Gastroesophageal sphincter (tissue), 4 donors: ENCODE data around the gene PDE4B. TPM values are rescaled to one million over a fixed set of nuclear protein-coding genes. Genes with fewer than 3 reads are reported as not detected.

ENCODE experiments used
- ATAC-seq: fragments of 150-250 bp; one replicate; pipeline ENCODE4 v1.9.1; 2016; ENCODE audit warnings: mild to moderate bottlenecking, moderate library complexity
- H3K27ac ChIP-seq, 4 donors: fragments of 200-600 bp; sonication (generic) in 3 of 4; 1 replicate in 3 of 4; 2 replicates in 1 of 4; pipeline ENCODE4 v1.5.1; 2016 to 2019
- H3K27me3 ChIP-seq: fragments of 200-600 bp; sonication (generic); one replicate; pipeline ENCODE4 v1.5.1; 2019
- H3K36me3 ChIP-seq, 2 donors: fragments of 200-600 bp; sonication (generic); one replicate each; pipeline ENCODE4 v1.5.1; 2019; ENCODE audit warnings: control low read depth in 1 of 2
- H3K4me1 ChIP-seq, 3 donors: fragments of 200-600 bp; sonication (generic); 1 replicate in 2 of 3; 2 replicates in 1 of 3; pipeline ENCODE4 v1.5.1; 2016 to 2019; ENCODE audit warnings: control low read depth in 2 of 3
- H3K4me3 ChIP-seq, 2 donors: fragments of 200-600 bp; sonication (generic); one replicate each; pipeline ENCODE4 v1.5.1; 2019; ENCODE audit warnings: mild to moderate bottlenecking in 1 of 2, moderate library complexity in 1 of 2
- H3K9me3 ChIP-seq, 3 donors: fragments of 200-600 bp; sonication (generic); one replicate each; pipeline ENCODE4 v1.5.1; 2017 to 2019; ENCODE audit warnings: control low read depth in 2 of 3
- CTCF ChIP-seq, 4 experiments: fragments of 200-600 bp in 2 of 4; fragments of 450-650 bp in 2 of 4; sonication (generic) in 1 of 4; IDR thresholded peaks; one replicate each; pipeline ENCODE4 v1.5.1; 2017 to 2019; ENCODE audit warnings: antibody characterized with exemption in 4 of 4, mild to moderate bottlenecking in 2 of 4, moderate library complexity in 2 of 4
- EP300 ChIP-seq: sonication (generic); formaldehyde crosslinking; IDR thresholded peaks from one replicate; pipeline ENCODE4 v1.6.1; 2017; ENCODE audit warnings: antibody characterized with exemption, mild to moderate bottlenecking
- POLR2A ChIP-seq, 2 donors: fragments of 450-650 bp; IDR thresholded peaks; one replicate each; pipeline ENCODE4 v1.6.1; 2017; ENCODE audit warnings: antibody characterized with exemption in 2 of 2, mild to moderate bottlenecking in 2 of 2, moderate library complexity in 1 of 2
- POLR2AphosphoS5 ChIP-seq: sonication (generic); formaldehyde crosslinking; IDR thresholded peaks from one replicate; pipeline ENCODE4 v1.6.1; 2017; ENCODE audit warnings: antibody characterized with exemption
- WGBS, 2 donors: methylation state at CpG; one replicate each; pipeline ENCODE4 v1.1.5; 2018; ENCODE audit warnings: low coverage in 1 of 2; 5-methylcytosine and 5-hydroxymethylcytosine counted together
- total RNA-seq, 4 donors: library from RNA; depleted of rRNA; stranded (reverse); fragments of >200 nt; gene quantifications; one replicate each; pipeline ENCODE4 v1.1.0, GENCODE V29; 2016

PDE4B gene
- total RNA-seq, 4 donors from 2014 or later = 5.9 to 16.2 (median 8.8) TPM

- no peak for ATAC-seq
- H3K27me3 ChIP-seq = no peaks in the 10 kb centered on the region
- TF ChIP-seq CTCF (IDR thresholded peaks at IDR 0.05) (no peak), EP300 (no peak)
- no peak overlapping the region for H3K4me3 ChIP-seq
- no peaks in the 10 kb centered on the region for H3K9me3 ChIP-seq
- WGBS, 2 donors = 15 to 27% methylated on average over 1 of the region's 1 CpG
- no peaks in the 10 kb centered on the region for H3K4me1 ChIP-seq
- no peak overlapping the region for H3K27ac ChIP-seq
- no peaks in the 10 kb centered on the region for H3K36me3 ChIP-seq
These were observed 192.8 kb downstream of the PDE4B start for GRCh38 chr1:65985393-65986066.

- WGBS, 2 donors = 13 to 20% methylated on average over 1 of the region's 1 CpG
- no peak for ATAC-seq
These were observed 193.5 kb downstream of the PDE4B start for GRCh38 chr1:65986146-65986545.

GRCh38 chr1:65990161-65990560 is 197.5 kb downstream of the PDE4B start:
- Histone ChIP-seq H3K27ac (no peak overlapping the region), H3K36me3 (no peaks in the 10 kb centered on the region), H3K9me3 (no peaks in the 10 kb centered on the region), H3K4me3 (no peak overlapping the region), H3K4me1 (no peaks in the 10 kb centered on the region), H3K27me3 (no peaks in the 10 kb centered on the region)
- TF ChIP-seq POLR2A (IDR thresholded peaks at IDR 0.05) (no peak), EP300 (no peak), POLR2AphosphoS5 (no peak), CTCF (IDR thresholded peaks at IDR 0.05) (no peak)
- 8 to 21% methylated on average over 1 of the region's 1 CpG for WGBS, 2 donors
- ATAC-seq = no peak

More at GRCh38 chr1:65986146-65986545, 193.5 kb downstream of the PDE4B start:
- Histone ChIP-seq H3K27ac (no peak overlapping the region), H3K4me1 (no peaks in the 10 kb centered on the region), H3K36me3 (no peaks in the 10 kb centered on the region), H3K27me3 (no peaks in the 10 kb centered on the region), H3K4me3 (no peak overlapping the region), H3K9me3 (no peaks in the 10 kb centered on the region)
- TF ChIP-seq CTCF (IDR thresholded peaks at IDR 0.05) (no peak), EP300 (no peak), POLR2AphosphoS5 (no peak), POLR2A (IDR thresholded peaks at IDR 0.05) (no peak)

- no peak overlapping the region for H3K4me3 ChIP-seq
- 68 to 87% methylated on average over 1 to 3 of the region's 3 CpGs for WGBS, 2 donors
- no peak for ATAC-seq
- no peaks in the 10 kb centered on the region for H3K4me1 ChIP-seq
- H3K36me3 ChIP-seq = no peaks in the 10 kb centered on the region
- TF ChIP-seq CTCF (IDR thresholded peaks at IDR 0.05) = no peak
- H3K9me3 ChIP-seq = no peaks in the 10 kb centered on the region
- no peak overlapping the region for H3K27ac ChIP-seq
- no peaks in the 10 kb centered on the region for H3K27me3 ChIP-seq
These were observed 199.0 kb downstream of the PDE4B start for GRCh38 chr1:65991694-65992093.

- no peaks in the 10 kb centered on the region for H3K9me3 ChIP-seq
- ATAC-seq = no peak
- no peak for TF ChIP-seq EP300
- TF ChIP-seq POLR2AphosphoS5 = no peak
- no peaks in the 10 kb centered on the region for H3K36me3 ChIP-seq
- H3K4me1 ChIP-seq = no peaks in the 10 kb centered on the region
- H3K27ac ChIP-seq = no peak overlapping the region
- H3K4me3 ChIP-seq = no peak overlapping the region
- WGBS, 2 donors = 39 to 48% methylated on average over 6 of the region's 6 CpGs
- H3K27me3 ChIP-seq = no peaks in the 10 kb centered on the region
These were observed 199.6 kb downstream of the PDE4B start for GRCh38 chr1:65992165-65992821.
